HL-60 (cell line): ENCODE results near the gene KIRREL2.

Experiments
- DNase-seq, 2 experiments: peaks; one replicate each; pipeline ENCODE4 v3.0.0-alpha.2; 2010 to 2020; ENCODE audit warnings: low read depth in 1 of 2, low spot score in 1 of 2
- H3K27ac ChIP-seq: fragments of 250-450 bp; sonication (Bioruptor Pico); replicated peaks from 2 replicates; pipeline ENCODE4 v1.5.1; 2020; ENCODE audit warnings: mild to moderate bottlenecking, moderate library complexity
- H3K27me3 ChIP-seq: fragments of 250-450 bp; sonication (Bioruptor Pico); 2 replicates; pipeline ENCODE4 v1.5.1; 2021; ENCODE audit warnings: mild to moderate bottlenecking, moderate library complexity; ENCODE audit not compliant: insufficient read depth, poor library complexity, severe bottlenecking
- H3K4me3 ChIP-seq: replicated peaks from 2 replicates; pipeline ENCODE4 v1.5.1; 2011; ENCODE audit warnings: mild to moderate bottlenecking, control low read depth, low read length; ENCODE audit not compliant: insufficient read depth
- GABPA ChIP-seq: IDR thresholded peaks from 2 replicates; pipeline ENCODE4 v1.6.1; 2012; ENCODE audit warnings: low read depth
- POLR2AphosphoS5 ChIP-seq: IDR thresholded peaks from 2 replicates; pipeline ENCODE4 v1.6.1; 2012; ENCODE audit warnings: low read depth
- SPI1 ChIP-seq: IDR thresholded peaks from 2 replicates; pipeline ENCODE4 v1.6.1; 2012; ENCODE audit warnings: low read depth, mild to moderate bottlenecking, borderline replicate concordance
- TF ChIP-seq, protein P1 (sequence below): IDR thresholded peaks from 2 replicates; pipeline ENCODE4 v1.6.1; 2012; ENCODE audit warnings: low read depth; ENCODE audit not compliant: insufficient replicate concordance
- TF ChIP-seq, protein P2 (sequence below): IDR thresholded peaks from one replicate; pipeline ENCODE4 v1.5.1; 2011; ENCODE audit warnings: low read length, control low read depth, inconsistent platforms; ENCODE audit not compliant: insufficient read depth

Gene KIRREL2

DNA sequence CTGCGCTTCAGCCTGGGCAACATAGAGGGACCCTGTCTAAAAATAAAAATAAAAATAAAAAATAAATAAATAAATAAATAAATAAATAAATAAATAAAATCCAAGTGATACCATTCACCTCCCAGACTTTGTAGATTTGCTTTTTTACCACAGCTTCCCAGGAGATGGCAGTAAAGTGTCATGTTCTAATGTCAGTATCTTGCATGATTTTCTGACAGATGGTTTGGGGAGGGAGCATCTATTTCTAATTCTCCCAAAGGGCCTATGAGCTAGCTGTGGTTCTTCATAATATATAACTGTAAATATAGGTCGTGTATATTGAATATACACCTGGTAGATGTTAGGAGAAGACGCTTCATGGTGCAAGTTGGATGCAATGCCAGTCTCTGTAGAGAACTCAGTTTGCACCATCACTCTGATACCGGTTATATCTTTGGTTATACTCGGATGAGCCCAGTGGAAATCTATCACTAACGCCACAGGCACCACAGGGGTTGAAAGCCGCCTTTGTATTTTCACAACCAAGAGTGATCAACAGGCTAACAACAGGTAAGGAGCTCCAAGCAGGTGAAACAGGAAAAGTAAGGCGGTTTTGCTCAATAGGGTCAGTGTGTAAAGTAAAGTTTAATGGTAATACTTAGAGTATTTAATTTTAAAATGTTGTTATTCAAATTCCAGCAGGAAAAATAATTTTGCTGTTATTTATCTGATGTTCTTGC, 25.6 kb downstream of the KIRREL2 start:
- Histone ChIP-seq H3K27me3 (no peaks in the 10 kb centered on the region), H3K27ac (no peak overlapping the region), H3K4me3 (no peak overlapping the region)
- DNase-seq: peak in 1 of 2 experiments; percentile 62
- TF ChIP-seq, protein P1, sequence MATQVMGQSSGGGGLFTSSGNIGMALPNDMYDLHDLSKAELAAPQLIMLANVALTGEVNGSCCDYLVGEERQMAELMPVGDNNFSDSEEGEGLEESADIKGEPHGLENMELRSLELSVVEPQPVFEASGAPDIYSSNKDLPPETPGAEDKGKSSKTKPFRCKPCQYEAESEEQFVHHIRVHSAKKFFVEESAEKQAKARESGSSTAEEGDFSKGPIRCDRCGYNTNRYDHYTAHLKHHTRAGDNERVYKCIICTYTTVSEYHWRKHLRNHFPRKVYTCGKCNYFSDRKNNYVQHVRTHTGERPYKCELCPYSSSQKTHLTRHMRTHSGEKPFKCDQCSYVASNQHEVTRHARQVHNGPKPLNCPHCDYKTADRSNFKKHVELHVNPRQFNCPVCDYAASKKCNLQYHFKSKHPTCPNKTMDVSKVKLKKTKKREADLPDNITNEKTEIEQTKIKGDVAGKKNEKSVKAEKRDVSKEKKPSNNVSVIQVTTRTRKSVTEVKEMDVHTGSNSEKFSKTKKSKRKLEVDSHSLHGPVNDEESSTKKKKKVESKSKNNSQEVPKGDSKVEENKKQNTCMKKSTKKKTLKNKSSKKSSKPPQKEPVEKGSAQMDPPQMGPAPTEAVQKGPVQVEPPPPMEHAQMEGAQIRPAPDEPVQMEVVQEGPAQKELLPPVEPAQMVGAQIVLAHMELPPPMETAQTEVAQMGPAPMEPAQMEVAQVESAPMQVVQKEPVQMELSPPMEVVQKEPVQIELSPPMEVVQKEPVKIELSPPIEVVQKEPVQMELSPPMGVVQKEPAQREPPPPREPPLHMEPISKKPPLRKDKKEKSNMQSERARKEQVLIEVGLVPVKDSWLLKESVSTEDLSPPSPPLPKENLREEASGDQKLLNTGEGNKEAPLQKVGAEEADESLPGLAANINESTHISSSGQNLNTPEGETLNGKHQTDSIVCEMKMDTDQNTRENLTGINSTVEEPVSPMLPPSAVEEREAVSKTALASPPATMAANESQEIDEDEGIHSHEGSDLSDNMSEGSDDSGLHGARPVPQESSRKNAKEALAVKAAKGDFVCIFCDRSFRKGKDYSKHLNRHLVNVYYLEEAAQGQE: no peak
- TF ChIP-seq, protein P2, sequence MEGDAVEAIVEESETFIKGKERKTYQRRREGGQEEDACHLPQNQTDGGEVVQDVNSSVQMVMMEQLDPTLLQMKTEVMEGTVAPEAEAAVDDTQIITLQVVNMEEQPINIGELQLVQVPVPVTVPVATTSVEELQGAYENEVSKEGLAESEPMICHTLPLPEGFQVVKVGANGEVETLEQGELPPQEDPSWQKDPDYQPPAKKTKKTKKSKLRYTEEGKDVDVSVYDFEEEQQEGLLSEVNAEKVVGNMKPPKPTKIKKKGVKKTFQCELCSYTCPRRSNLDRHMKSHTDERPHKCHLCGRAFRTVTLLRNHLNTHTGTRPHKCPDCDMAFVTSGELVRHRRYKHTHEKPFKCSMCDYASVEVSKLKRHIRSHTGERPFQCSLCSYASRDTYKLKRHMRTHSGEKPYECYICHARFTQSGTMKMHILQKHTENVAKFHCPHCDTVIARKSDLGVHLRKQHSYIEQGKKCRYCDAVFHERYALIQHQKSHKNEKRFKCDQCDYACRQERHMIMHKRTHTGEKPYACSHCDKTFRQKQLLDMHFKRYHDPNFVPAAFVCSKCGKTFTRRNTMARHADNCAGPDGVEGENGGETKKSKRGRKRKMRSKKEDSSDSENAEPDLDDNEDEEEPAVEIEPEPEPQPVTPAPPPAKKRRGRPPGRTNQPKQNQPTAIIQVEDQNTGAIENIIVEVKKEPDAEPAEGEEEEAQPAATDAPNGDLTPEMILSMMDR: no peak
- TF ChIP-seq POLR2AphosphoS5 (no peak), SPI1 (no peak), GABPA (no peak)

DNA sequence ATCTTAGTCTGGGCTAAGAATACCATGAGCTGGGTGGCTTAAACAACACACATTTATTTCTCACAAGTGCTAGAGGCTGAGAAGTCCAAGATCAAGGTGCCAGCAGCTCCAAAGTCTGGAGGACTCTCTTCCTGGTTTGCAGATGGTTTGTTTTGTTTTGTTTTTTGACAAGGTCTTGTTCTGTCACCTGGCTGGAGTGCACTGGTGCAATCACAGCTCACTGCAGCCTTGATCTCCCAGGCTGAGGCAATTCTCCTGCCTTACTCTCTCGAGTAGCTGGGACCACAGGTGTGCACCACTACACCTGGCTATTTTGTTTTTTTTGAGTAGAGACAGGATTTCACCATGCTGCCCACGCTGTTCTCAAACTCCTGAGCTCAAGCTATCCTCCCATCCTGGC, 27.2 kb downstream of the KIRREL2 start:
- Histone ChIP-seq H3K4me3 (no peak overlapping the region), H3K27me3 (no peaks in the 10 kb centered on the region), H3K27ac (no peak overlapping the region)
- DNase-seq: no peak
- TF ChIP-seq, protein P2: no peak
- TF ChIP-seq POLR2AphosphoS5: no peak
- no peak for TF ChIP-seq GABPA
- no peak for TF ChIP-seq SPI1
- TF ChIP-seq, protein P1: no peak

DNA sequence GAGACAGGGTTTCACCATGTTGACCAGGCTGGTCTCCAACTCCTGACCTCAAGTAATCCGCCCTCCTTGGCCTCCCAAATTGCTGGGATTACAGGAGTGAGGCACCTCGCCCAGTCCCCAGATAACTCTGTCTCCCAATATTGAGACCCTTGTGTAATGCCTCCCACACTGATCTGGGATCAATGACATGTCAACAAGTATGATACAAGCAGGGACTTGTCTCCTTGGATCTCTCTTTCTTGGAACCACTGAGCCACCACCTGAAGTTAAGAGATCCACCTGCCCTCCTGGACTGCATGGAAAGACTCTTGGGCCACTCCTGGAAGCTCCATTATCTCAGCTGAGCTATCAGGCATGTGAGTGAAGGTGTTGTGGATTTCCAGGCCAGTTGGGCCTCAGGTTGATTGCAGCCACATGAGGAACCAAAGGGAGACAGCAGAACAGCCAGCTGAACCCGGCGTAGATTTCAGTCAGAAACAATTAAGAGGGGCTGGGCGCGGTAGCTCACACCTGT, 28.6 kb downstream of the KIRREL2 start:
- TF ChIP-seq SPI1 (no peak), GABPA (no peak), POLR2AphosphoS5 (peak; percentile 66)
- TF ChIP-seq, protein P1: no peak
- TF ChIP-seq, protein P2: no peak
- DNase-seq: no peak
- Histone ChIP-seq H3K27ac (no peak overlapping the region), H3K27me3 (no peaks in the 10 kb centered on the region), H3K4me3 (no peak overlapping the region)
